K562 treated with DMSO at 1 percent for 48 hours (cell line): ENCODE measurements around the gene TNRC18. TPM values are rescaled to one million over a fixed set of nuclear protein-coding genes. Genes with fewer than 3 reads are reported as not detected.

Experiments used
- total RNA-seq: library from RNA; unstranded; fragments of 300-600 nt; gene quantifications from 2 replicates; pipeline ENCODE4 v1.2.3, GENCODE V29; 2022; ENCODE audit warnings: low replicate concordance; ENCODE audit errors: extremely low read depth

TNRC18 gene, protein sequence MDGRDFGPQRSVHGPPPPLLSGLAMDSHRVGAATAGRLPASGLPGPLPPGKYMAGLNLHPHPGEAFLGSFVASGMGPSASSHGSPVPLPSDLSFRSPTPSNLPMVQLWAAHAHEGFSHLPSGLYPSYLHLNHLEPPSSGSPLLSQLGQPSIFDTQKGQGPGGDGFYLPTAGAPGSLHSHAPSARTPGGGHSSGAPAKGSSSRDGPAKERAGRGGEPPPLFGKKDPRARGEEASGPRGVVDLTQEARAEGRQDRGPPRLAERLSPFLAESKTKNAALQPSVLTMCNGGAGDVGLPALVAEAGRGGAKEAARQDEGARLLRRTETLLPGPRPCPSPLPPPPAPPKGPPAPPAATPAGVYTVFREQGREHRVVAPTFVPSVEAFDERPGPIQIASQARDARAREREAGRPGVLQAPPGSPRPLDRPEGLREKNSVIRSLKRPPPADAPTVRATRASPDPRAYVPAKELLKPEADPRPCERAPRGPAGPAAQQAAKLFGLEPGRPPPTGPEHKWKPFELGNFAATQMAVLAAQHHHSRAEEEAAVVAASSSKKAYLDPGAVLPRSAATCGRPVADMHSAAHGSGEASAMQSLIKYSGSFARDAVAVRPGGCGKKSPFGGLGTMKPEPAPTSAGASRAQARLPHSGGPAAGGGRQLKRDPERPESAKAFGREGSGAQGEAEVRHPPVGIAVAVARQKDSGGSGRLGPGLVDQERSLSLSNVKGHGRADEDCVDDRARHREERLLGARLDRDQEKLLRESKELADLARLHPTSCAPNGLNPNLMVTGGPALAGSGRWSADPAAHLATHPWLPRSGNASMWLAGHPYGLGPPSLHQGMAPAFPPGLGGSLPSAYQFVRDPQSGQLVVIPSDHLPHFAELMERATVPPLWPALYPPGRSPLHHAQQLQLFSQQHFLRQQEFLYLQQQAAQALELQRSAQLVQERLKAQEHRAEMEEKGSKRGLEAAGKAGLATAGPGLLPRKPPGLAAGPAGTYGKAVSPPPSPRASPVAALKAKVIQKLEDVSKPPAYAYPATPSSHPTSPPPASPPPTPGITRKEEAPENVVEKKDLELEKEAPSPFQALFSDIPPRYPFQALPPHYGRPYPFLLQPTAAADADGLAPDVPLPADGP (N-terminal part only)
- total RNA-seq = not detected in 2 replicates

DNA sequence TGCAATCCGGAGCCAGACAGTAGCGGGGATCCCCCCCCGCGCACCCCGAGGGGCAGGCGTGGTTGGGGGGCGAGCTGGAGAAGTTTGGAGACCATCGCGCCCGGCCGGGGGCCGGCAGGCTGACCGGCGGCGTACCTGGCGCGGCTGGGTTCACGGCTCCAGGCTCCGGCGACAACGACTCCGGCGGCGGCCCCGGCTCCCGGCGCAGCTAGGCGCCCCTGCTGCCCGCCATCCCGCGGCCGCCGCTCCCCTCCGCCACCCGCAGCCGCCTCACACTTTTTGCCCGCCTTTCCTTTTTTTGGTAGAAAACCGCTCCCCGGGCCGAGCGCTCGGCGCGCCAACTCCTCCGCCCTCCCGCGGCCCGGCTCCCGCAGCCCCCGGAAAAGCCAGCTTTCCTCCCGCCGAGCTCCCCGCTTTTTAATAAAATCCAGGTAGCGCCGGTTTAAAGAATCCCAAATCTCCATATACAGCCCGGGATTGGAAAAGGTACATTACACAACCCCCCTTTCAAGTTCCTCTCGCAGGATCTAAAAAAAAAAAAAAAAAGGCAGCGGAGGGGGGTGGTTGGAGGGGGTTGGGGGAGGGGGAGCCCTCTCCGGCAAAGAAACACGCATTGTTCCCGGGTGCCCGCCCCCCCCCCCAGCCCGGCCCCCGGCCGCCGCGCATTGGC, at the start of gene TNRC18:
TSS of gene TNRC18 (minus strand) at position 529 of the 670 bp plus-strand sequence. CDS start 2,588 bp downstream, outside the sequence.

DNA sequence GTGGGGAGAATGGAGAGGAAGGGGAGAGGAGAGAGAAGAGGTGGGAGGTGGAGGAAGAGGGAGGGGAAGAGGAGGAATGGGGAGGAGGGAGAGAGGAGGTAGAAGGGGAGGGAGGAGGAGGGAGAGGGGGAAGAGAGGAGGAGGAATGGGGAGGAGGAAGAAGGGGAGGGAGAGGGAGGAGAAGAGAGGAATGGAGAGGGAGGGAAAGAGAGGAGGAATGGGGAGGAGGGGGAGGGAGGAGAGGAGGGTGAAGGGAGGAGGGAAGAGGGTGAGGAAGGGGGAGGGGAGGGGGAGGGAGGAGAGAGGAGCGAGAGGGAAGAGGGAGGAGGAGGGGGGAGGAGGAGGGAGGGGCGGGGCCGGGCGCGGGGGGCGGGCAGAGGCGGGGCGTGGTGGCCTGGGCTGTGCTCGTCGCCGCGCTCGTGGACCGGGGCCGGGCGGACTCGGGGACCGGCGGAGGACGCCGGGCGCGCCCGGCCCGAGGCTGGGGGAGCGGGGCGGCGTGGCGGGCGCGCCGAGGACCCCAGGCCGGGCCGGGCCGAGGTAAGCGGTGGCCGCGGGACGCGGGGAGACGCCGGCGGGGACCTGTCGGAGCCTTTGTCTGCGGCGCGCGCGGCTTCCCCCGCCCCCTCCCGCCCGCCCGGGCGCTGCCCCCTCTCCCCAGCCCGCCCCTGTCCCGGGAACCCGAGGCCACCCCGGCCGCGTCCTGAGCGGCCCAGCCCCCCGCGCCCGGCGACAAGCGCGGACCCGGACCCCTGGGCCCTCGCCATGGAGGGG, 140.9 kb downstream of the TNRC18 start, which contains the start of gene SLC29A4:
TSS of gene SLC29A4 (plus strand) at position 401 of the 774 bp plus-strand sequence. CDS start 4,874 bp downstream, outside the sequence.

Other genes starting within 250 kb of the TNRC18 start
- not detected in 2 replicates for gene WIPI2, start 233.6 kb downstream of the TNRC18 start, total RNA-seq
- gene SLC29A4, start 140.9 kb downstream of the TNRC18 start, total RNA-seq = not detected in 2 replicates
- not detected in 2 replicates for gene FBXL18, start 90.0 kb upstream of the TNRC18 start, total RNA-seq
- 1,745 and 2,042 TPM in 2 replicates for gene ACTB, start 106.8 kb upstream of the TNRC18 start, total RNA-seq
- 318 TPM in 1 of 2 replicates, not detected in the other for gene FSCN1, start 169.0 kb upstream of the TNRC18 start, total RNA-seq